Cardiac septum (tissue), 1 donor: ENCODE data around the gene CS. TPM values are rescaled to one million over a fixed set of nuclear protein-coding genes. Genes with fewer than 3 reads are reported as not detected.
A peak's percentile ranks its signal among the peaks of the same experiment; 100 is the strongest.

Experiments
- DNase-seq: peaks from one replicate; pipeline ENCODE4 v3.0.0-alpha.2; 2020; ENCODE audit warnings: low spot score
- intact Hi-C: fragments of 100-400 bp; cut with DNase I; formaldehyde crosslinking; loops from one replicate; pipeline ENCODE4 v1.14.0; 2022
- total RNA-seq: library from RNA; stranded (reverse); fragmentation: NEBNext Ultra II Directional; extraction: Animal tissue kit (Norgen Biotek cat#: 25700); gene quantifications from one replicate; pipeline ENCODE4 v1.2.1, GENCODE V29; 2021
- donor health status: DM: no; HTN: no; CAD: no.

Gene CS
- total RNA-seq, 1 donor from 2014 or later: 570 TPM

GRCh38 chr12:56230432-56231183 lies 69.5 kb downstream of the CS start:
- DNase-seq: no peak
- intact Hi-C loops: no loop called here

GRCh38 chr12:56229916-56230431 lies 70.2 kb downstream of the CS start, which contains the start of gene SLC39A5:
Gene SLC39A5 (plus strand): TSS chr12:56230051. CDS start chr12:56231275, 1,224 bp downstream.
- DNase-seq: no peak
- intact Hi-C loops: no loop called here

- no peak for DNase-seq
- intact Hi-C loops: no loop called here
Measured at GRCh38 chr12:56229082-56229481, 71.0 kb downstream of the CS start.

- intact Hi-C loops: loop anchor here (1.0 to 5.0 kb wide), 3 partner anchors 32 to 107 kb away; partner anchors contain the start of genes ANKRD52 and ZC3H10
Measured at GRCh38 chr12:56224954-56225353, 75.2 kb downstream of the CS start.

GRCh38 chr12:56224102-56224701 lies 75.9 kb downstream of the CS start, which contains the start of gene NABP2:
Gene NABP2 (plus strand): TSS chr12:56224342. CDS start chr12:56224857, 515 bp downstream.
- peak; percentile 99 for DNase-seq
- intact Hi-C loops: loop anchor here (1.0 to 5.0 kb wide), 3 partner anchors 31 to 106 kb away; partner anchors contain the start of genes ANKRD52 and ZC3H10

More at GRCh38 chr12:56224954-56225353, 75.2 kb downstream of the CS start:
- no peak for DNase-seq

GRCh38 chr12:56223571-56224101 lies 76.5 kb downstream of the CS start:
- intact Hi-C loops: loop anchor here (1.0 to 5.0 kb wide), 4 partner anchors 30 to 105 kb away; partner anchors contain the start of genes ANKRD52, COQ10A and ZC3H10
- no peak for DNase-seq

GRCh38 chr12:56222531-56222895 lies 77.6 kb downstream of the CS start:
- intact Hi-C loops: loop anchor here (2.0 to 5.0 kb wide), 2 partner anchors 35 to 44 kb away; partner anchors contain the start of genes ANKRD52 and COQ10A
- DNase-seq: no peak

GRCh38 chr12:56221757-56222530 lies 78.2 kb downstream of the CS start, which contains the start of gene RNF41:
Gene RNF41 (minus strand): TSS chr12:56221922. CDS start chr12:56214047, 7,875 bp downstream.
- peak; percentile 99 for DNase-seq
- intact Hi-C loops: loop anchor here (2.0 to 5.0 kb wide), 2 partner anchors 35 to 45 kb away; partner anchors contain the start of genes ANKRD52 and COQ10A

Other genes starting within 250 kb of the CS start
- gene ERBB3, start 220.2 kb downstream of the CS start, total RNA-seq: 1.5 TPM
- 61.6 TPM for gene PA2G4, start 195.8 kb downstream of the CS start, total RNA-seq
- gene RPL41, start 183.7 kb downstream of the CS start, total RNA-seq: 1,517 TPM
- 6.0 TPM for gene ZC3H10, start 182.1 kb downstream of the CS start, total RNA-seq
- gene ESYT1, start 172.1 kb downstream of the CS start, total RNA-seq: 36.2 TPM
- gene MYL6B, start 147.7 kb downstream of the CS start, total RNA-seq: 37.6 TPM
- gene MYL6, start 142.0 kb downstream of the CS start, total RNA-seq: 792 TPM
- gene SMARCC2, start 110.8 kb downstream of the CS start, total RNA-seq: 71.5 TPM
- gene RNF41, start 78.4 kb downstream of the CS start, total RNA-seq: 40.7 TPM
- gene NABP2, start 76.0 kb downstream of the CS start, total RNA-seq: 19.6 TPM
- not detected for gene SLC39A5, start 70.3 kb downstream of the CS start, total RNA-seq
- gene ANKRD52, start 41.9 kb downstream of the CS start, total RNA-seq: 28.8 TPM
- gene COQ10A, start 33.4 kb downstream of the CS start, total RNA-seq: 86.8 TPM
- 38.0 TPM for gene CNPY2, start 15.7 kb upstream of the CS start, total RNA-seq
- 46.3 TPM for gene PAN2, start 33.7 kb upstream of the CS start, total RNA-seq
- not detected for gene IL23A, start 38.6 kb upstream of the CS start, total RNA-seq
- 41.1 TPM for gene STAT2, start 59.8 kb upstream of the CS start, total RNA-seq
- gene APOF, start 62.5 kb upstream of the CS start, total RNA-seq: not detected
- gene TIMELESS, start 149.1 kb upstream of the CS start, total RNA-seq: 2.0 TPM
- 0.48 TPM for gene MIP, start 154.3 kb upstream of the CS start, total RNA-seq
- 3.3 TPM for gene SPRYD4, start 168.2 kb upstream of the CS start, total RNA-seq
- gene GLS2, start 187.8 kb upstream of the CS start, total RNA-seq: 0.38 TPM
- gene RBMS2, start 221.5 kb upstream of the CS start, total RNA-seq: 23.0 TPM